ENCODE measurements around the gene ZNF22.

The ZNF22 gene

DNA sequence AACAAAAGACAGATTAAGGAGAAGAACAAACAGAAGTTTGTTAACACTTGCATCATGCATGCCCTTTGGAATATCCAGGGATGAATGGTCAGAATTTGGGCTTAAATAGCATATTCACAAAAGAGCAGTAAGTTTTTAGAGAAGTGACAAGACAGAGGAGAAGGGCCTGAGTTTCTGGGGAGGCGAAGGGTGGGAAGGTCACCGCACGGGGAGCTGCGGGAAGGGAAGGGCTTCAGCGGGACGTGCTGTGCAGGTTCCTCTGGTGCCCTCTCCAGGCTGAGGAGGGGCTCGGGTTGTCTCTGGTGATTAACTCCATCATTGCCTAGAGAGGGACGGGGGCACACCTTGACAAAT is 10.4 kb upstream of the ZNF22 start:
- no peaks in the 10 kb centered on the region for H3K9me3 ChIP-seq (ENCODE audit: control insufficient read depth, low read length)
- no peak overlapping the region for H3K4me3 ChIP-seq (ENCODE audit: low read length)
- no peaks in the 10 kb centered on the region for H3K27me3 ChIP-seq (ENCODE audit: control insufficient read depth, insufficient read depth, low read length)
- H3K4me1 ChIP-seq (ENCODE audit: control insufficient read depth, insufficient read depth, low read length) = peaks cover 24% of the 10 kb centered on the region
- no peaks in the 10 kb centered on the region for H3K36me3 ChIP-seq (ENCODE audit: control insufficient read depth, insufficient read depth, low read length)
- H3K9ac ChIP-seq (ENCODE audit: low read length) = no peak overlapping the region

DNA sequence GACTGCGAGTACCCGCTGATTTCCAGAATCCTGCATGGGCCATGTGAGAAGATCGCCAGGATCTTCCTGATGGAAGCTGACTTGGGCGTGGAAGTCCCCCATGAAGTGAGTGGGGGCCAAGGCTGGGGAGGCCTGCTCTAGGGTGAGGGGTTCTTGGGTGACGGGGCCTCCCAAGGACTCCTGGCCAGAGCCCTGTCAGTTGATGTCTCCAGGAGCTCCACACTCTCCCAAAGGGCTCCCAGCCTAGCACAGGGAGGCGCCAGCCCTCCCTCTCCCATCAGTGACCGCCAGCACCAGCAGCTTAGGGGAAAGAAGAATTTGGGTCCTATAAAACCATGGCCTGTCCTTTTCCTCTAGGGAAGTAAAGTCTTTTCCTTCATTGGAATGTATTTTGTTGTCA is 9.8 kb upstream of the ZNF22 start:
- H3K4me1 ChIP-seq (ENCODE audit: control insufficient read depth, insufficient read depth, low read length) = peaks cover 26% of the 10 kb centered on the region
- no peaks in the 10 kb centered on the region for H3K27me3 ChIP-seq (ENCODE audit: control insufficient read depth, insufficient read depth, low read length)
- no peak overlapping the region for H3K4me3 ChIP-seq (ENCODE audit: low read length)
- H3K36me3 ChIP-seq (ENCODE audit: control insufficient read depth, insufficient read depth, low read length) = no peaks in the 10 kb centered on the region
- no peak overlapping the region for H3K9ac ChIP-seq (ENCODE audit: low read length)
- no peaks in the 10 kb centered on the region for H3K9me3 ChIP-seq (ENCODE audit: control insufficient read depth, low read length)

DNA sequence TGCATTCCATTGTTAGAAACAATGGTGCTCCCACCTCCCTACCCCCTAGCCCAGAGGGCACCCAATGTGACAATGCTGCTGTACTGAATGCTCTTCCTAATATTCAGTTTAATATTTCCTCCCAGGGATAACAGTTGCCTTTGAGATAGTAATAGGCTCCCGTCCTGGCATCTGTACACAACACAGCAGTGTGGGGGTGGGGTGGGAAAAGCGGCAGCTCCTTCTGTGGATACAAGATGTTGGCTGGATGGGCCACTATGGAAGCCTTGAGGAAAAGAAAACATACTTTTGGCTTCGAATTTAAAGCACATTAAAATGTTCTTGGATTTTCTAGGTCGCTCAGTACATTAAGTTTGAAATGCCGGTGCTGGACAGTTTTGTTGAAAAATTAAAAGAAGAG is 9.2 kb upstream of the ZNF22 start:
- peaks cover 32% of the 10 kb centered on the region for H3K4me1 ChIP-seq (ENCODE audit: control insufficient read depth, insufficient read depth, low read length)

DNA sequence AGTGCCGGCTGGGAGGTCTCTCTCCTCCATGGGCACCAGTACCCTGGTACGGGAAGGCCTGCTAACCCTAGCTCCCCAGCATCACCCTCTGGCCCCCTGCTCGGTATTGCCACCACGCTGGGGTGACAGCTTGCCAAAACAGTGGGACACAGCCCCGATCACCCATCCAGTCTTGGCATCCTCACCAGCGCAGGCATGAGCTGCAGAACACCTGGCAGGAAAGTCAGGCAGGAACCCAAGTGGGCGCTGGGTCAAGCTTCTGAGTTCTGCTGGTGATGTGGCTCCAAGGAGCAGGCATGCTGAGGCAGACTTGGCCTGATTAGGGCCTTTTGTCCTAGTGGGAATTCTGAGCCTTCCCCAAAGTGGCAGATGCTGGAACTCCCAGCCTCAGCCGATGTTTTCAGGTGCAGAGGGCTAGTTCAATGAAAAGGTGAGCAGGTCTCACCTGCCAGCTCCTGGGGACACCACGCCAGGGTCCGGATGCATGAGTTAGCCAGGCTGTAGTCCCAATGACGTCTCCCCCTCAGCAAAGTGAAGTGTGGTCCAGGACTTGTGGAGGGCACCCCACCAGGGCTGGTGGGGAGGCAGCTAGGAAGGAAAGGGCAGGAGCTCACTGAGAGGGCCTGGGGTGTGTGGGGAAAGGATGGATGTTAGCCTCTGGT is 8.5 kb upstream of the ZNF22 start:
- no peaks in the 10 kb centered on the region for H3K27me3 ChIP-seq (ENCODE audit: control insufficient read depth, insufficient read depth, low read length)
- no peak overlapping the region for H3K4me3 ChIP-seq (ENCODE audit: low read length)
- H3K9ac ChIP-seq (ENCODE audit: low read length) = no peak overlapping the region
- no peaks in the 10 kb centered on the region for H3K9me3 ChIP-seq (ENCODE audit: control insufficient read depth, low read length)
- peaks cover 38% of the 10 kb centered on the region for H3K4me1 ChIP-seq (ENCODE audit: control insufficient read depth, insufficient read depth, low read length)
- no peaks in the 10 kb centered on the region for H3K36me3 ChIP-seq (ENCODE audit: control insufficient read depth, insufficient read depth, low read length)

More for the DNA sequence above, 9.2 kb upstream of the ZNF22 start:
- H3K36me3 ChIP-seq (ENCODE audit: control insufficient read depth, insufficient read depth, low read length) = no peaks in the 10 kb centered on the region
- H3K4me3 ChIP-seq (ENCODE audit: low read length) = no peak overlapping the region
- H3K9me3 ChIP-seq (ENCODE audit: control insufficient read depth, low read length) = no peaks in the 10 kb centered on the region
- H3K9ac ChIP-seq (ENCODE audit: low read length) = no peak overlapping the region
- no peaks in the 10 kb centered on the region for H3K27me3 ChIP-seq (ENCODE audit: control insufficient read depth, insufficient read depth, low read length)

DNA sequence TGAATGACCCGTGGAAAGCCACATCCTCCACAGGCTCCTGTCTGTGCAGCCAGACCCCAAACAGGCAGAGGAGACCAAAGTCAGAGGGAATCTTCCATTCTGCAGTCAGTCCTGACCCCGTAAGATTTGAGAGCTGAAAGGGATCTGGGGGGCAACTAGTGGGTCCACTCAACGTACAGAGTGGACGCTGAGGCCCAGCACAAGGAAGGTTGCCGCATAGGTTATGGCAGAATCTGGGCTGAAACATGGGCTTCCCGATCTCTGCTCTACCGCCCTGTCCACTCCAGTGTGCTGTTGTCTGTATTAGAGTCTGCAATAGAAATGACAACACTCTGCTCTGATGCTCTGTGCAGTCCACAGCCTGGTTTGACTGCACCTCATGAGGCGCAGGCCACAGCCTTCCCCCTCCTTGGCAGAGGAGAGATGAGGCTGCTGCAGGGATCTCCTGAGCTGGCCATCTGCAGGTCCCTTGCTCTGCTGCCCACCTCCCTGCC is 7.9 kb upstream of the ZNF22 start:
- no peak overlapping the region for H3K4me3 ChIP-seq (ENCODE audit: low read length)
- peaks cover 38% of the 10 kb centered on the region for H3K4me1 ChIP-seq (ENCODE audit: control insufficient read depth, insufficient read depth, low read length)

DNA sequence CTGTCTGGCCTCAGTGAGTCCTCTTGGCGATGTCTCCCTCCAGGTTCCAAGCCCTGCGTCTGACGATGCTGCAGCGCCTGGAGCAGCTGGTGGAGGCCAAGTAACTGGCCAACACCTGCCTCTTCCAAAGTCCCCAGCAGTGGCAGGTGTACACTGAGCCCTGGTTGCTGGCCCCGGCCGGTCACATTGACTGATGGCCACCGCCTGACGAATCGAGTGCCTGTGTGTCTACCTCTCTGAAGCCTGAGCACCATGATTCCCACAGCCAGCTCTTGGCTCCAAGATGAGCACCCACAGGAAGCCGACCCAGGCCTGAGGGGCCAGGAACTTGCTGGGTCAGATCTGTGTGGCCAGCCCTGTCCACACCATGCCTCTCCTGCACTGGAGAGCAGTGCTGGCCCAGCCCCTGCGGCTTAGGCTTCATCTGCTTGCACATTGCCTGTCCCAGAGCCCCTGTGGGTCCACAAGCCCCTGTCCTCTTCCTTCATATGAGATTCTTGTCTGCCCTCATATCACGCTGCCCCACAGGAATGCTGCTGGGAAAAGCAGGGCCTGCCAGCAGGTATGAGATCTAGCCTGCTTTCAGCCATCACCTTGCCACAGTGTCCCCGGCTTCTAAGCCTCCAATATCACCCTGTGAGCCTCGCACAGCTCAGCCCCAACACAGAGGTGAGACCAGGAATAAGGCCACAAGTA is 7.3 kb upstream of the ZNF22 start:
- H3K27me3 ChIP-seq (ENCODE audit: control insufficient read depth, insufficient read depth, low read length) = no peaks in the 10 kb centered on the region
- no peaks in the 10 kb centered on the region for H3K36me3 ChIP-seq (ENCODE audit: control insufficient read depth, insufficient read depth, low read length)
- peaks cover 38% of the 10 kb centered on the region for H3K4me1 ChIP-seq (ENCODE audit: control insufficient read depth, insufficient read depth, low read length)
- no peak overlapping the region for H3K4me3 ChIP-seq (ENCODE audit: low read length)
- H3K9ac ChIP-seq (ENCODE audit: low read length) = no peak overlapping the region
- no peaks in the 10 kb centered on the region for H3K9me3 ChIP-seq (ENCODE audit: control insufficient read depth, low read length)

More for the DNA sequence above, 7.9 kb upstream of the ZNF22 start:
- Histone ChIP-seq H3K9ac (ENCODE audit: low read length) (no peak overlapping the region), H3K36me3 (ENCODE audit: control insufficient read depth, insufficient read depth, low read length) (no peaks in the 10 kb centered on the region), H3K9me3 (ENCODE audit: control insufficient read depth, low read length) (no peaks in the 10 kb centered on the region), H3K27me3 (ENCODE audit: control insufficient read depth, insufficient read depth, low read length) (no peaks in the 10 kb centered on the region)

DNA sequence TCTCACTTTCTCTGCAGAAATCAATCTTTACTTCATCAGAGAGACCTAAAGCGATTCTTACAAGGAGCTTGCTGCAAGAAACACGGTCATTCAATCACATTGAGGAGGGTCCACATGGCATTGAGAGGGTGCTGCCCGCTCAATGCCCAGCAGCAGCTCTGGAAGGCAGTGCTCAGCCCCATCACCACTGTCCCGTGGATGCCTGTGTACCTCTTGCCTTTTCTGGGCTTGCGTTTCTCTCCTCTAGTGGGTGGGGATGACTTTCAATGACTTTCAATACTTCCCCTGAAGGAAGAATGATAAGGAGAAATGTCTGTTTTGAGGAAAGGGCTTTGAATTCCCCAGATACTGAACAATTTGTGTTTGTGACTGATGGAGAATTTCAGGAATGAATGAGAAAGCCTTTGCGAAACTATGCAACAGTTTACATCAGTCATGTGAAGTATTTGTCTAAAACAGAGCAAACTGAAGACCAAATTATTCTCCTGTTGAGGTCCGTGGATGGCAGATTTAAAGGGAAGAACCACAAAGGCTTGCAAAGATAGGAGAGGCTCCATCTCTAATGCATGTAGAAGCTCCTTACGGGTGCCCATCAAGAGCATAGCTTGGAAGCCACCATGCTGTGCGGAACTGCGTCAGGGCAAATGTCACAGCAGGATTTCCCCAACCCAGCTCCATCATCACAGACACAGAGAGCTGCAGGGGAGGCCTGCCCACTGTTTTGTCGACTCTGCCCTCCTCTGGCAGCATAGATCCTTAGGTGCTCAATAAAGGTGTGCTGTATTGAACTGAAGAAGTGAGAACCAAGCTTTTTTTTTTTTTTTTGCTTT is 6.6 kb upstream of the ZNF22 start:
- no peak overlapping the region for H3K9ac ChIP-seq (ENCODE audit: low read length)
- H3K36me3 ChIP-seq (ENCODE audit: control insufficient read depth, insufficient read depth, low read length) = no peaks in the 10 kb centered on the region
- no peaks in the 10 kb centered on the region for H3K27me3 ChIP-seq (ENCODE audit: control insufficient read depth, insufficient read depth, low read length)
- no peak overlapping the region for H3K4me3 ChIP-seq (ENCODE audit: low read length)
- no peaks in the 10 kb centered on the region for H3K9me3 ChIP-seq (ENCODE audit: control insufficient read depth, low read length)
- peaks cover 38% of the 10 kb centered on the region for H3K4me1 ChIP-seq (ENCODE audit: control insufficient read depth, insufficient read depth, low read length)

DNA sequence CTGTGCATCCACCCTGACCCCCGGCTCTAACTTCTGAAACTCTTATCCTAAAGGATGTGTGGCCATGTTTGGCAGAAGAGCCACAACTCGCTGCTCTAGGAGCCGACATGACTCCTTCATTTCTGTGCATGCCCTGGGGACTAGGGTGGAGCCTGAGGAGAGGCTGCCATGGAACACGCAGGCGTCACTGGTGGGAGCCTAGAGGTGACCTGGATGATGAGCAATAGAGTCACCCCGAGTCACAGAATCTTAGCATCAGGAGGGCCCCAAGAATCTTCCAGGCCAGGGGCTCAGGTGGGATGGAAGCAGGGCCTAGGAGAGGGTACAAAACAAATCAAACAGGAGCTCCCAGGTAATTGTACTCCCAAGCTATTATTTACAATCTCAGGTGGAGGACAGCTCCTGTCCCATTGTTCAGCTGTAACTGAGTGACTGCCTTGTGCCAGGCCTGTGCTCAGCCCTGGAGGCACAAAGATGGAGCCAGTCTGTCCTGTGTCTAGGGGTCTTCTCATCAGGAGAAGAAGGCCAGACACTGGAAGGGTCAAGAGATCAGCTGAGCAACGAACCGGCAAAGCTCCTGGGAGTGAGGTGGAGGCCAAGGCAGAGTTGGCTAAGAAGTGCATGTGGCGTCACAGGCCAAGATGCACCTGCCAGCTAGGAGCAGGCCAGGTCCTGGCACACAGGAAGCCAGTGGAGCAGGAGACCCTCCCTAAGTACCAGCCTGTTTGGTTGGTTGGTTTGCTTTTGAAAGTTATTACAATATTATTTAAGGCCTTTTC is 5.8 kb upstream of the ZNF22 start:
- Histone ChIP-seq H3K27me3 (ENCODE audit: control insufficient read depth, insufficient read depth, low read length) (no peaks in the 10 kb centered on the region), H3K4me3 (ENCODE audit: low read length) (no peak overlapping the region), H3K4me1 (ENCODE audit: control insufficient read depth, insufficient read depth, low read length) (peaks cover 44% of the 10 kb centered on the region), H3K9ac (ENCODE audit: low read length) (peak overlapping the region; percentile 14), H3K9me3 (ENCODE audit: control insufficient read depth, low read length) (no peaks in the 10 kb centered on the region), H3K36me3 (ENCODE audit: control insufficient read depth, insufficient read depth, low read length) (no peaks in the 10 kb centered on the region)

DNA sequence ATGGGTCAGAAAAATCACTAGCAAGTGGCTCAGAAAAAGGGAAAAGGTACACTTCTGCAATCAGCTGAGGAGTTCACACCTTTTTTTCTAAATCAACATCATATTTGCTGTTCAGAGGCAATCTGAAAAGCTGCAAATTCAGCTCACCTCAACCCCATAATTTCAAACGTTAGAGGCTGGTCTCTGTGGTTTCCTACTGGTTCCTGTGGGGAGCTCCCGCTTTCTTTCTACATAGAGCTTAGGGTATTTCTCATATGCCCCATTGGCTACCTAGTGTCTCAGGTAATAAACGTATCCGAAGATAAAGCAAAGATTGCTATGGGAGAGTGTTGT is 5.2 kb upstream of the ZNF22 start:
- H3K27me3 ChIP-seq (ENCODE audit: control insufficient read depth, insufficient read depth, low read length) = no peaks in the 10 kb centered on the region
- H3K4me3 ChIP-seq (ENCODE audit: low read length) = no peak overlapping the region
- H3K36me3 ChIP-seq (ENCODE audit: control insufficient read depth, insufficient read depth, low read length) = no peaks in the 10 kb centered on the region
- no peaks in the 10 kb centered on the region for H3K9me3 ChIP-seq (ENCODE audit: control insufficient read depth, low read length)
- no peak overlapping the region for H3K9ac ChIP-seq (ENCODE audit: low read length)
- H3K4me1 ChIP-seq (ENCODE audit: control insufficient read depth, insufficient read depth, low read length) = peaks cover 44% of the 10 kb centered on the region

DNA sequence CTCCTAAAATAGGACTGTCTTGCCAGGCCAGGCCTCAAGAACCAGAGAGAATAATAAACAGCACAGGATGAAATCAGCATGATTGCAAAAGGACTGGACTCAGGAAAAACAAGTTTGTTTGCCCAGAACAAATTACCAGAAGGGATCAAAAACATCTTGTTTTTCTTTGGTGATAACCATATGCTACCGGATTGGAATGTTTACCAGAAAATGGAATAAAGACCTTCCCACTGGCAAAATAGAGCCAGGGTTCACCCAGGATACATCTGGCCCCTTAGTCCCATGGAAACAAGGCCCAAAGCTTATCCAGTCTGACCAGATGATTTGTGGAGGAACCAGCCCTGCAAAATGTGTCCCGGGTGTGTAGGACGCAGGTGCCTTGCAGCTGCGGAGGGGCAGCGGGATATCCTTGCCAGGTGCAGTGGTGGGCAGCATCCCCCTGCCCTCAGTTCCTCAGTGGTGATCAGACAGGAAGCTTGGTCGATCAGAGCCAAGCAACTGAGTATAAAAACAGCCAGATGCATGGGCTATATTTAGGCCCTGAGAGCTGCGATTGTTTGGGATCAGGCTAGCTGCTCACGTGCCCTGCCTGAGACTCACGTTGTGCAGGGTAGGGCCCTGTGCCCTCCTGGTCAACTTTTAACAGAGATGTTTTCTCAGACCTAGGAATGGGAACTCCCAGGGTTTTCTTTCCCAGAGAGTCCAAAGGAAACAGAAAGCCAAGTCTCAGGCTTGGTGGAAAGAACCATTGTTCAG is 4.6 kb upstream of the ZNF22 start:
- H3K36me3 ChIP-seq (ENCODE audit: control insufficient read depth, insufficient read depth, low read length) = no peaks in the 10 kb centered on the region
- no peaks in the 10 kb centered on the region for H3K9me3 ChIP-seq (ENCODE audit: control insufficient read depth, low read length)
- H3K4me1 ChIP-seq (ENCODE audit: control insufficient read depth, insufficient read depth, low read length) = peaks cover 41% of the 10 kb centered on the region
- H3K27me3 ChIP-seq (ENCODE audit: control insufficient read depth, insufficient read depth, low read length) = no peaks in the 10 kb centered on the region
- peak overlapping the region; percentile 44 for H3K9ac ChIP-seq (ENCODE audit: low read length)
- no peak overlapping the region for H3K4me3 ChIP-seq (ENCODE audit: low read length)

DNA sequence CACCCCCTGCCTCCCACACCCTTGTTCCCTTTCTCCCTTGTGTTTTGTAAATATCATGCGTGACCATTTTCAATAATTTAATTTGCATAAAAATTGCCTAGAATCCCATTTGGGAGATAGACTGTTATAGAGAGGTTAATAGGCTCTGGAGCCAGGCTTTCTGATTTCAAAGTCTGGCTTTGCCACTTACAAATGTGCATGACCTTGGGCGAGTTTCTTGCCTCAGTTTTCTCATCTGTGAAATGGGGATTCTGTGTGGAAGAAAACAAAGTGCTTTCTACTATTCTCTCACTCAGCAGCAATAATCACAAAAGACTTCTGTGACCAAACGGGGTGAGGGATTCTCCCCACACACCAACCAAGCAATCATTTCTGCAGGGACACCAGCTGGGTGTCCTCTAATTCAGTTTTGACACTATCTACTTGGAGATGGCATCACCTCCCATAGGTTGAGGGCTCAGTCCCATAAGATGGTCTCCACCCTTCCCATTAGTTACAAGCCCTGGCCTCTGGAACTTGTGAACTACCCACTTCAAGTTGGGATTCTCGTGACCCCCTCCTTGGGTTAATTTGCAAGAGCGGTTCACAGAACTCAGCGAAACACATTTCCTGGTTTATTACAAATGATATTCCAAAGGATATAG is 3.5 kb upstream of the ZNF22 start:
- H3K4me1 ChIP-seq (ENCODE audit: control insufficient read depth, insufficient read depth, low read length) = peaks cover 41% of the 10 kb centered on the region
- no peaks in the 10 kb centered on the region for H3K36me3 ChIP-seq (ENCODE audit: control insufficient read depth, insufficient read depth, low read length)
- no peaks in the 10 kb centered on the region for H3K9me3 ChIP-seq (ENCODE audit: control insufficient read depth, low read length)
- H3K4me3 ChIP-seq (ENCODE audit: low read length) = no peak overlapping the region
- H3K9ac ChIP-seq (ENCODE audit: low read length) = no peak overlapping the region
- H3K27me3 ChIP-seq (ENCODE audit: control insufficient read depth, insufficient read depth, low read length) = no peaks in the 10 kb centered on the region
